ENCODE data around the gene TC2N. TPM values are rescaled to one million over a fixed set of nuclear protein-coding genes. Genes with fewer than 3 reads are reported as not detected.

TC2N gene
- total and polyA plus RNA-seq, 9 of the 15 experiments (the other 6 are each of a cell fraction or from before 2014, with no cell fraction given): 2.0 to 12.5 (median 7.3) TPM

GRCh38 chr14:91737619-91738018 is 129.7 kb downstream of the TC2N start (continued):
- TF ChIP-seq MGA (IDR thresholded peaks at IDR 0.05) (no peak), ZNF384 (IDR thresholded peaks at IDR 0.05; ENCODE audit: low read depth, low read length) (peak; percentile 33; the same call in 1 of the 2 replicates)
